ENCODE data around the gene OLFM2. TPM values are rescaled to one million over a fixed set of nuclear protein-coding genes. Genes with fewer than 3 reads are reported as not detected.

OLFM2 gene
- total RNA-seq, 4 donors from 2014 or later: 51.5 to 114 (median 101) TPM

- 89% methylated on average over 8 of the region's 8 CpGs for WGBS
- DNase-seq (ENCODE audit: low spot score in 2 of 2): no peak
- Histone ChIP-seq H3K4me1 (no peaks in the 10 kb centered on the region), H3K27me3 (no peaks in the 10 kb centered on the region), H3K4me3 (no peak overlapping the region), H3K27ac (no peak overlapping the region), H3K36me3 (no peaks in the 10 kb centered on the region), H3K9me3 (no peaks in the 10 kb centered on the region)
- TF ChIP-seq EP300 (IDR thresholded peaks at IDR 0.05) (no peak), POLR2A (IDR thresholded peaks at IDR 0.05) (no peak), POLR2AphosphoS5 (IDR thresholded peaks at IDR 0.05) (no peak)
- TF ChIP-seq, protein P1, sequence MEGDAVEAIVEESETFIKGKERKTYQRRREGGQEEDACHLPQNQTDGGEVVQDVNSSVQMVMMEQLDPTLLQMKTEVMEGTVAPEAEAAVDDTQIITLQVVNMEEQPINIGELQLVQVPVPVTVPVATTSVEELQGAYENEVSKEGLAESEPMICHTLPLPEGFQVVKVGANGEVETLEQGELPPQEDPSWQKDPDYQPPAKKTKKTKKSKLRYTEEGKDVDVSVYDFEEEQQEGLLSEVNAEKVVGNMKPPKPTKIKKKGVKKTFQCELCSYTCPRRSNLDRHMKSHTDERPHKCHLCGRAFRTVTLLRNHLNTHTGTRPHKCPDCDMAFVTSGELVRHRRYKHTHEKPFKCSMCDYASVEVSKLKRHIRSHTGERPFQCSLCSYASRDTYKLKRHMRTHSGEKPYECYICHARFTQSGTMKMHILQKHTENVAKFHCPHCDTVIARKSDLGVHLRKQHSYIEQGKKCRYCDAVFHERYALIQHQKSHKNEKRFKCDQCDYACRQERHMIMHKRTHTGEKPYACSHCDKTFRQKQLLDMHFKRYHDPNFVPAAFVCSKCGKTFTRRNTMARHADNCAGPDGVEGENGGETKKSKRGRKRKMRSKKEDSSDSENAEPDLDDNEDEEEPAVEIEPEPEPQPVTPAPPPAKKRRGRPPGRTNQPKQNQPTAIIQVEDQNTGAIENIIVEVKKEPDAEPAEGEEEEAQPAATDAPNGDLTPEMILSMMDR (IDR thresholded peaks at IDR 0.05): no peak
Measured at GRCh38 chr19:9872618-9873242, 63.6 kb downstream of the OLFM2 start.

GRCh38 chr19:9871626-9872338, 64.5 kb downstream of the OLFM2 start:
- Histone ChIP-seq H3K4me3 (no peak overlapping the region), H3K27ac (no peak overlapping the region), H3K9me3 (no peaks in the 10 kb centered on the region), H3K4me1 (no peaks in the 10 kb centered on the region), H3K27me3 (no peaks in the 10 kb centered on the region), H3K36me3 (no peaks in the 10 kb centered on the region)
- no peak for TF ChIP-seq EP300 (IDR thresholded peaks at IDR 0.05)
- TF ChIP-seq, protein P1 (IDR thresholded peaks at IDR 0.05): no peak
- no peak for TF ChIP-seq POLR2A (IDR thresholded peaks at IDR 0.05)
- no peak for TF ChIP-seq POLR2AphosphoS5 (IDR thresholded peaks at IDR 0.05)
- no peak for DNase-seq (ENCODE audit: low spot score in 2 of 2)
- 74% methylated on average over 14 of the region's 16 CpGs for WGBS

DNA sequence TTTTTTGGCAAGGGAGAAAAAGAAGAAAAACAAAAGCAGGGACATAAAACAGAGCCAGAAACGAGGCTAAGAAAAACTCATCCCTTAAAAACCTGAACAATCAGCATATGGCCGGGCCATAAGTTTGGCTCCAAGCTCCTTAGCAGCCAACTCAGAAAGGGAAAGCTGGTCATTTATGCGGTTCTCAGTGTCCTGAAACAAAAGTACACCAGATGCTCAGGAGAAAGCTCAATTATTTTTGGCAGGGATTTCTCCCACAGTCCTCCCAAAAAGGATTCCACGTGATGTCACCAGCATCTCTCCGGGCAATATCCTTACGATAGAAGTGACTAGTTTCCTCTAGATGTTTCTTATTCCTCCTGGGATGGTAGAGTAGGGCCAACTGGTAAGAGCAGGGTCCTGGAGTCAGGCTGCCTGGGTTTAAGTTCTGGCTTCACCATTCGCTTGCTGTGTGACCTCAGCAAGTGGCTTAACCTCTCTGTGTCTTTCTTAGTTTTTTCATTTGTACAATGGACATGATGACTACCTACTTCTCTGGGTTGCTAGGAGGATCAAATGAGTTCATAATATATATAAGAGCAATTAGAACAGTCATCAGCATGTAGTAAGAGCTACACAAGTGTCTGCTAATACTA, 67.2 kb downstream of the OLFM2 start:
- Histone ChIP-seq H3K36me3 (no peaks in the 10 kb centered on the region), H3K27ac (no peak overlapping the region), H3K9me3 (no peaks in the 10 kb centered on the region), H3K27me3 (no peaks in the 10 kb centered on the region), H3K4me3 (no peak overlapping the region), H3K4me1 (no peaks in the 10 kb centered on the region)
- no peak for TF ChIP-seq EP300 (IDR thresholded peaks at IDR 0.05)
- 70% methylated on average over 7 of the region's 7 CpGs for WGBS
- no peak for DNase-seq (ENCODE audit: low spot score in 2 of 2)

DNA sequence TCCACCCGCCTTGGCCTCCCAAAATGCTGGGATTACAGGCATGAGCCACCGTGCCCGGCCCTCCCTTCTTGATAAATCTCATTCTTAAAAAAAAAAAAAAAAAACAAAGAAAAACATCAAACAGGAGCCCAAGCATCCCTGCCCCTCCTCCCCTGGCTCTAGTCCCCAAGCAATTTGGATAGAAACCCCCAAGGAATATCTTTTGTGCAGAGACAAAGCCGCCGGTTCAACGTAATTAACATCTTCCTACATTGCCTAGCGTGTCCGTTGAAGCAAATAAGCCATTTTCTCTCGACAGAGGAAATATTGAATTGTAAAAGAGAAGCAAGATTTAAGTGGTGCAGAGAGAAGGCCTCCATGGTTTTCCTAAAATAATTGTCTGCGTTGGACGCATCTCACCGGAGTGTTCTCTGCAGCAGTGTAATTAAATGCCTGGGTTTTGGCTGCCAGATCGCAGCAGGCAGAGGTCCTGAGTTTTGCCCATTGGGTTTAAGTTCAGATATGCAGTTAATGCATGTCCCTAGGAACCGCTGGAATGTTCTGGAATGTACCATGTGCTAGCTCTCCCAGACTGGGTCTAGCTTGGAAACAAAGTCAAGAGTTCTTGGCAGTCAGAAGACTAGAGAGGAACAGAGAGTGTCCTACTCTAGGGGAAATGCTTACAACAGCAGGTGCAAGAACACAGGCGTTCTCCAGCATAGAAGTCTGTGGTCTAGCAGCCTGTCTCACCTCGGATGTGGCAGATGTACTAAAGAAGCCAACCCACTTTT, 70.4 kb downstream of the OLFM2 start:
- H3K27ac ChIP-seq: no peak overlapping the region
- no peak for TF ChIP-seq POLR2A (IDR thresholded peaks at IDR 0.05)
- no peak for TF ChIP-seq POLR2AphosphoS5 (IDR thresholded peaks at IDR 0.05)
- no peak for TF ChIP-seq EP300 (IDR thresholded peaks at IDR 0.05)
- TF ChIP-seq, protein P1 (IDR thresholded peaks at IDR 0.05): no peak
- no peaks in the 10 kb centered on the region for H3K36me3 ChIP-seq
- no peaks in the 10 kb centered on the region for H3K27me3 ChIP-seq
- H3K4me3 ChIP-seq: no peak overlapping the region
- H3K9me3 ChIP-seq: no peaks in the 10 kb centered on the region
- no peak for DNase-seq (ENCODE audit: low spot score in 2 of 2)
- no peaks in the 10 kb centered on the region for H3K4me1 ChIP-seq
- 78% methylated on average over 16 of the region's 16 CpGs for WGBS

- Histone ChIP-seq H3K36me3 (peaks cover 8% of the 10 kb centered on the region), H3K27me3 (no peaks in the 10 kb centered on the region), H3K27ac (no peak overlapping the region), H3K4me3 (no peak overlapping the region), H3K4me1 (no peaks in the 10 kb centered on the region), H3K9me3 (no peaks in the 10 kb centered on the region)
- TF ChIP-seq, protein P1 (IDR thresholded peaks at IDR 0.05): no peak
- TF ChIP-seq POLR2A (IDR thresholded peaks at IDR 0.05): no peak
- TF ChIP-seq EP300 (IDR thresholded peaks at IDR 0.05): no peak
- TF ChIP-seq POLR2AphosphoS5 (IDR thresholded peaks at IDR 0.05): no peak
- 75% methylated on average over 5 of the region's 5 CpGs for WGBS
- no peak for DNase-seq (ENCODE audit: low spot score in 2 of 2)
Measured at GRCh38 chr19:9863759-9864158, 72.6 kb downstream of the OLFM2 start.

All from suprapubic skin (tissue), 4 donors.